GM18505 (cell line): Measurements from ENCODE around the gene NLRC3.
A peak's percentile ranks its signal among the peaks of the same experiment; 100 is the strongest.

Source experiments
- ATAC-seq: cut with Tn5 transposase; IDR thresholded peaks from one replicate; pipeline ENCODE4 v1.9.1; 2021; ENCODE audit not compliant: unreplicated experiment
- POLR2A ChIP-seq: IDR thresholded peaks from 4 replicates; pipeline ENCODE4 v1.6.1; 2011; ENCODE audit warnings: borderline replicate concordance; ENCODE audit not compliant: insufficient read depth, insufficient read length; ENCODE audit errors: extremely low read depth

Gene NLRC3

GRCh38 chr16:3581392-3581791 lies 4.2 kb upstream of the NLRC3 start:
- TF ChIP-seq POLR2A: no peak
- ATAC-seq: no peak

- no peak for ATAC-seq
- no peak for TF ChIP-seq POLR2A
Measured at GRCh38 chr16:3580686-3581085, 3.5 kb upstream of the NLRC3 start.

GRCh38 chr16:3580251-3580651 lies 3.0 kb upstream of the NLRC3 start:
- ATAC-seq: no peak
- TF ChIP-seq POLR2A: no peak

- no peak for TF ChIP-seq POLR2A
- ATAC-seq: no peak
Measured at GRCh38 chr16:3579776-3580175, 2.6 kb upstream of the NLRC3 start.

- peak; percentile 58 for TF ChIP-seq POLR2A
- ATAC-seq: peak; percentile 44
Measured at GRCh38 chr16:3578610-3579551, 1.7 kb upstream of the NLRC3 start.

- no peak for ATAC-seq
- no peak for TF ChIP-seq POLR2A
Measured at GRCh38 chr16:3578121-3578520, 918 bp upstream of the NLRC3 start.

- TF ChIP-seq POLR2A: no peak
- ATAC-seq: no peak
Measured at GRCh38 chr16:3576211-3576610, 992 bp downstream of the NLRC3 start.

GRCh38 chr16:3575491-3575890 lies 1.7 kb downstream of the NLRC3 start:
- ATAC-seq: no peak
- no peak for TF ChIP-seq POLR2A

GRCh38 chr16:3574195-3574594 lies 3.0 kb downstream of the NLRC3 start:
- no peak for TF ChIP-seq POLR2A
- no peak for ATAC-seq

- ATAC-seq: no peak
- TF ChIP-seq POLR2A: no peak
Measured at GRCh38 chr16:3573146-3573815, 3.9 kb downstream of the NLRC3 start.

GRCh38 chr16:3570420-3571062 lies 6.7 kb downstream of the NLRC3 start:
- no peak for TF ChIP-seq POLR2A
- ATAC-seq: no peak

- no peak for ATAC-seq
Measured at GRCh38 chr16:3569851-3570250, 7.4 kb downstream of the NLRC3 start.

GRCh38 chr16:3566990-3567389 lies 10.2 kb downstream of the NLRC3 start:
- ATAC-seq: no peak
- TF ChIP-seq POLR2A: no peak

More at GRCh38 chr16:3569851-3570250, 7.4 kb downstream of the NLRC3 start:
- no peak for TF ChIP-seq POLR2A

- ATAC-seq: no peak
- no peak for TF ChIP-seq POLR2A
Measured at GRCh38 chr16:3564889-3565141, 12.4 kb downstream of the NLRC3 start.

GRCh38 chr16:3564130-3564888 lies 12.9 kb downstream of the NLRC3 start:
- no peak for ATAC-seq
- no peak for TF ChIP-seq POLR2A
